HepG2 (cell line): ENCODE data around the gene NAA15. TPM values are rescaled to one million over a fixed set of nuclear protein-coding genes. Genes with fewer than 3 reads are reported as not detected.

Source experiments
- ATAC-seq: fragments of 200-7000 bp; cut with Tn5 transposase; 3 replicates; pipeline ENCODE4 v1.9.1; 2020; ENCODE audit warnings: mild to moderate bottlenecking, moderate library complexity
- BruUV-seq: library from RNA; stranded (reverse); fragments of 400-500 nt; replicated peaks from 2 replicates; lab custom pipeline; 2021; lab: Mats Ljungman, UMichigan
- CTCF ChIA-PET: fragments of 300-600 bp; formaldehyde crosslinking; extraction: SDS; loops from one replicate; lab custom pipeline; 2021; ENCODE audit warnings: low total read pairs, inconsistent platforms, low intra/inter-chr PET ratio; lab: Yijun Ruan, JAX
- POLR2A ChIA-PET: fragments of 350-600 bp; sonication (Branson Sonifier 250); formaldehyde crosslinking; loops from one replicate; lab custom pipeline; 2020; ENCODE audit warnings: antibody characterized with exemption, inconsistent platforms; lab: Yijun Ruan, JAX
- DNase-seq: peaks from one replicate; pipeline ENCODE4 v3.0.0-alpha.2; 2015; ENCODE audit warnings: low spot score
- FAIRE-seq: peaks from 3 replicates; lab custom pipeline; 2011; peaks lifted over from hg19 to GRCh38; lab: Jason Lieb, UNC
- H2AFZ ChIP-seq: one replicate; pipeline ENCODE4 v1.6.1; 2011; ENCODE audit warnings: low read length, inconsistent platforms
- H3K27ac ChIP-seq: fragments of 300-600 bp; 3 replicates; pipeline ENCODE4 v1.8.0; 2011; ENCODE audit warnings: mixed run types, mild to moderate bottlenecking, mixed read lengths, low read length, inconsistent platforms; ENCODE audit not compliant: insufficient read depth; ENCODE audit errors: extremely low read length
- H3K27me3 ChIP-seq, 2 experiments: fragments of 200-600 bp in 1 of 2; 2 replicates in 1 of 2; 3 replicates in 1 of 2; pipeline versions ENCODE4 v1.6.0 to v1.8.0; 2011; ENCODE audit warnings: low read length in 2 of 2, mild to moderate bottlenecking in 2 of 2, moderate library complexity in 2 of 2, inconsistent platforms in 1 of 2; ENCODE audit not compliant: insufficient read depth in 2 of 2, control insufficient read depth in 1 of 2
- H3K36me3 ChIP-seq, 2 experiments: fragments of 200-600 bp in 1 of 2; replicated peaks in 1 of 2; 2 replicates in 1 of 2; 3 replicates in 1 of 2; pipeline versions ENCODE4 v1.5.1 to v1.8.0; 2011; ENCODE audit warnings: low read length in 2 of 2, inconsistent platforms in 1 of 2; ENCODE audit not compliant: insufficient read depth in 2 of 2, control insufficient read depth in 1 of 2
- H3K4me1 ChIP-seq: 2 replicates; pipeline ENCODE4 v1.5.1; 2012; ENCODE audit warnings: low read length, inconsistent platforms; ENCODE audit not compliant: insufficient read depth
- H3K4me2 ChIP-seq: 2 replicates; pipeline ENCODE4 v1.6.0; 2011; ENCODE audit warnings: low read depth, low read length, inconsistent platforms
- H3K4me3 ChIP-seq, 3 experiments: fragments of 200-600 bp in 1 of 3; sonication (generic), shearing (Covaris generic) in 1 of 3; replicated peaks in 1 of 3; 2 replicates each; pipeline ENCODE4 v1.5.1; 2011 to 2016; ENCODE audit warnings: low read length in 3 of 3, inconsistent platforms in 2 of 3, low read depth in 2 of 3, mild to moderate bottlenecking in 2 of 3, control low read depth in 1 of 3, mixed read lengths in 1 of 3; ENCODE audit not compliant: insufficient read depth in 1 of 3
- H3K79me2 ChIP-seq: one replicate; pipeline ENCODE4 v1.6.1; 2011; ENCODE audit warnings: low read length, inconsistent platforms; ENCODE audit not compliant: insufficient read depth
- H3K9ac ChIP-seq: 2 replicates; pipeline ENCODE4 v1.6.0; 2011; ENCODE audit warnings: mild to moderate bottlenecking, low read depth, low read length, inconsistent platforms; ENCODE audit not compliant: insufficient read depth
- H3K9me3 ChIP-seq: 2 replicates; pipeline ENCODE4 v1.5.1; 2012; ENCODE audit warnings: mild to moderate bottlenecking, low read length
- H4K20me1 ChIP-seq: 2 replicates; pipeline ENCODE4 v1.6.0; 2011; ENCODE audit warnings: inconsistent platforms, mild to moderate bottlenecking, low read length, moderate library complexity; ENCODE audit not compliant: insufficient read depth
- AFF4 ChIP-seq: sonication (generic); formaldehyde crosslinking; IDR thresholded peaks from 2 replicates; pipeline ENCODE4 v1.4.0; 2020; ENCODE audit warnings: missing genetic modification reagents
- AHDC1 ChIP-seq: sonication (generic); formaldehyde crosslinking; IDR thresholded peaks from 2 replicates; pipeline ENCODE4 v1.5.1; 2020; ENCODE audit warnings: mild to moderate bottlenecking, missing genetic modification reagents, borderline replicate concordance
- MTA1 ChIP-seq: sonication (generic); formaldehyde crosslinking; IDR thresholded peaks from 2 replicates; pipeline ENCODE4 v1.4.0; 2020; ENCODE audit warnings: missing genetic modification reagents, mild to moderate bottlenecking, borderline replicate concordance
- REL ChIP-seq: sonication (generic); formaldehyde crosslinking; conservative IDR thresholded peaks from 2 replicates; pipeline ENCODE4 v1.8.0; 2022; ENCODE audit warnings: mild to moderate bottlenecking, missing genetic modification reagents, moderate library complexity
- SKI ChIP-seq: fragments of 450-650 bp; IDR thresholded peaks from one replicate; pipeline ENCODE4 v1.6.1; 2018; ENCODE audit warnings: mild to moderate bottlenecking; ENCODE audit not compliant: partially characterized antibody
- THYN1 ChIP-seq: sonication (generic); formaldehyde crosslinking; IDR thresholded peaks from 2 replicates; pipeline ENCODE4 v1.8.1; 2023; ENCODE audit warnings: low read depth, mild to moderate bottlenecking, moderate library complexity, missing genetic modification reagents, borderline replicate concordance
- ZBTB21 ChIP-seq: sonication (generic); formaldehyde crosslinking; IDR thresholded peaks from 2 replicates; pipeline ENCODE4 v1.4.0; 2020; ENCODE audit warnings: missing genetic modification reagents
- ZNF552 ChIP-seq: sonication (generic); formaldehyde crosslinking; IDR thresholded peaks from 2 replicates; pipeline ENCODE4 v1.9.0; 2022; ENCODE audit warnings: missing genetic modification reagents, mild to moderate bottlenecking, borderline replicate concordance
- ZNF563 ChIP-seq: sonication (generic); formaldehyde crosslinking; IDR thresholded peaks from 2 replicates; pipeline ENCODE4 v1.8.0; 2022; ENCODE audit warnings: mild to moderate bottlenecking, moderate library complexity, missing genetic modification reagents
- WGBS: methylation state at CpG from one replicate; pipeline ENCODE4 v1.1.6; 2017; ENCODE audit warnings: low lambda C conversion rate; 5-methylcytosine and 5-hydroxymethylcytosine counted together
- in situ Hi-C: cut with HindIII; loops from 2 replicates; pipeline ENCODE4 v1.10.0; 2017; ENCODE audit warnings: low pct_unique_long_range_greater_than_20kb; ENCODE audit not compliant: extremely low pct_ligation_motif_present
- intact Hi-C: fragments of 100-400 bp; cut with micrococcal nuclease; formaldehyde crosslinking; loops from one replicate; pipeline ENCODE4 v1.10.0; 2022; ENCODE audit not compliant: unreplicated experiment
- polyA plus RNA-seq, 8 experiments: library from polyadenylated mRNA; depleted of rRNA in 3 of 8; stranded (reverse) in 7 of 8; unstranded in 1 of 8; fragments of >200 nt; fragmentation: Illumina TruSeq in 4 of 8; extraction: Trizol in 4 of 8; gene quantifications; 2 replicates each; pipeline versions ENCODE4 v1.2.1 to v1.2.3, GENCODE V29; 2011 to 2016; ENCODE audit warnings: low read depth in 4 of 8, missing spikeins in 1 of 8, mixed read lengths in 1 of 8; ENCODE audit not compliant: insufficient read depth in 1 of 8
- total RNA-seq, 5 experiments: library from RNA; depleted of rRNA; stranded (reverse); fragments of >200 nt; fragmentation: Illumina TruSeq; extraction: Trizol; gene quantifications; 2 replicates each; pipeline ENCODE4 v1.2.3, GENCODE V29; 2016; ENCODE audit warnings: low read depth in 1 of 5
- TF ChIP-seq, protein P1 (sequence below): sonication (generic); formaldehyde crosslinking; conservative IDR thresholded peaks from 2 replicates; pipeline ENCODE4 v1.4.0; 2020; ENCODE audit warnings: missing genetic modification reagents

The NAA15 gene
- total and polyA plus RNA-seq, 2 of the 13 experiments (the other 11 are each of a cell fraction or from before 2014, with no cell fraction given): 6.2 to 50.2 TPM

- FAIRE-seq (no peak), ATAC-seq (no peak), DNase-seq (no peak)
- no peak overlapping the region for H3K9ac ChIP-seq
- no peaks in the 10 kb centered on the region for H3K27me3 ChIP-seq
- BruUV-seq: no TSS peak
- POLR2A ChIA-PET: no interaction called here
- no peak overlapping the region for H2AFZ ChIP-seq
- peaks cover 20% of the 10 kb centered on the region for H3K4me1 ChIP-seq
- peaks cover 6% of the 10 kb centered on the region; the same call in 1 of the 2 replicates for H3K9me3 ChIP-seq
- H3K36me3 ChIP-seq: peaks cover 5 to 15% of the 10 kb centered on the region in 2 experiments
- 91% methylated on average over 2 of the region's 2 CpGs for whole genome bisulfite sequencing
- intact Hi-C loops (no loop called here), in situ Hi-C loops (no loop called here)
- H3K4me3 ChIP-seq: no peak overlapping the region
- no peak overlapping the region for H3K27ac ChIP-seq
- H3K4me2 ChIP-seq: no peak overlapping the region
- TF ChIP-seq SKI (no peak), ZNF563 (no peak), MTA1 (CRISPR knock-in tag) (no peak), ZNF552 (CRISPR knock-in tag) (no peak), REL (CRISPR knock-in tag) (no peak), AFF4 (CRISPR knock-in tag) (no peak), AHDC1 (CRISPR knock-in tag) (no peak), ZBTB21 (CRISPR knock-in tag) (no peak), THYN1 (CRISPR knock-in tag) (no peak)
- TF ChIP-seq, protein P1, sequence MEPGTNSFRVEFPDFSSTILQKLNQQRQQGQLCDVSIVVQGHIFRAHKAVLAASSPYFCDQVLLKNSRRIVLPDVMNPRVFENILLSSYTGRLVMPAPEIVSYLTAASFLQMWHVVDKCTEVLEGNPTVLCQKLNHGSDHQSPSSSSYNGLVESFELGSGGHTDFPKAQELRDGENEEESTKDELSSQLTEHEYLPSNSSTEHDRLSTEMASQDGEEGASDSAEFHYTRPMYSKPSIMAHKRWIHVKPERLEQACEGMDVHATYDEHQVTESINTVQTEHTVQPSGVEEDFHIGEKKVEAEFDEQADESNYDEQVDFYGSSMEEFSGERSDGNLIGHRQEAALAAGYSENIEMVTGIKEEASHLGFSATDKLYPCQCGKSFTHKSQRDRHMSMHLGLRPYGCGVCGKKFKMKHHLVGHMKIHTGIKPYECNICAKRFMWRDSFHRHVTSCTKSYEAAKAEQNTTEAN: no peak
- TF ChIP-seq, all 625 proteins: peak for 0
- CTCF ChIA-PET: no interaction called here
- peaks cover 4% of the 10 kb centered on the region; the same call in 1 of the 2 replicates for H4K20me1 ChIP-seq
- peaks cover 44% of the 10 kb centered on the region for H3K79me2 ChIP-seq
These were observed 167.9 kb downstream of the NAA15 start for GRCh38 chr4:139469216-139469615.
